Lung (tissue), 12 donors: ENCODE results near the gene DISP2. TPM values are rescaled to one million over a fixed set of nuclear protein-coding genes. Genes with fewer than 3 reads are reported as not detected.

ENCODE experiments used
- ATAC-seq: fragments of 200-7000 bp; cut with Tn5 transposase; one replicate; pipeline ENCODE4 v1.9.1; 2020; ENCODE audit warnings: moderate number of reproducible peaks; ENCODE audit not compliant: insufficient read depth, low FRiP score
- DNase-seq, 3 donors: peaks; one replicate each; pipeline ENCODE4 v3.0.0-alpha.2; 2013 to 2017
- H3K27ac ChIP-seq, 2 donors: one replicate each; pipeline ENCODE4 v1.5.1; 2013; ENCODE audit warnings: mild to moderate bottlenecking in 2 of 2, moderate library complexity in 2 of 2, control low read depth in 1 of 2, inconsistent platforms in 1 of 2, low read depth in 1 of 2, low read length in 1 of 2
- H3K27me3 ChIP-seq, 3 donors: one replicate each; pipeline ENCODE4 v1.5.1; 2013; ENCODE audit warnings: low read length in 2 of 3; ENCODE audit not compliant: control insufficient read depth in 3 of 3, insufficient read depth in 3 of 3
- H3K36me3 ChIP-seq, 4 donors: one replicate each; pipeline ENCODE4 v1.5.1; 2013; ENCODE audit warnings: low read length in 4 of 4, mild to moderate bottlenecking in 1 of 4, moderate library complexity in 1 of 4; ENCODE audit not compliant: control insufficient read depth in 4 of 4, insufficient read depth in 4 of 4
- H3K4me1 ChIP-seq, 5 donors: one replicate each; pipeline ENCODE4 v1.5.1; 2013; ENCODE audit warnings: low read length in 5 of 5, mild to moderate bottlenecking in 2 of 5, moderate library complexity in 1 of 5; ENCODE audit not compliant: control insufficient read depth in 5 of 5, insufficient read depth in 5 of 5
- H3K4me3 ChIP-seq: one replicate; pipeline ENCODE4 v1.5.1; 2013; ENCODE audit warnings: mild to moderate bottlenecking, control low read depth, moderate library complexity
- H3K9ac ChIP-seq, 2 donors: one replicate each; pipeline ENCODE4 v1.5.1; 2013; ENCODE audit warnings: low read length in 2 of 2, control low read depth in 1 of 2; ENCODE audit not compliant: insufficient read depth in 1 of 2
- H3K9me3 ChIP-seq, 4 donors: one replicate each; pipeline ENCODE4 v1.5.1; 2013; ENCODE audit warnings: low read length in 3 of 4, mild to moderate bottlenecking in 1 of 4, moderate library complexity in 1 of 4; ENCODE audit not compliant: control insufficient read depth in 4 of 4, insufficient read depth in 3 of 4
- WGBS, 2 donors: extraction: QIAGEN DNeasy Blood & Tissue Kit; methylation state at CpG; one replicate each; pipeline ENCODE4 v1.1.7; 2013; 5-methylcytosine and 5-hydroxymethylcytosine counted together
- polyA plus RNA-seq, 2 donors: library from polyadenylated mRNA; stranded (reverse); fragments of 200-250 nt; gene quantifications; one replicate each; pipeline ENCODE4 v1.2.1, GENCODE V29; 2013
- total RNA-seq, 2 donors: library from RNA; depleted of rRNA in 1 of 2; stranded (reverse); fragments of >200 nt in 1 of 2; gene quantifications; one replicate each; pipeline ENCODE4 v1.2.1, GENCODE V29; 2014 to 2021
- TF ChIP-seq, protein P1 (sequence below): IDR thresholded peaks from 2 replicates; pipeline ENCODE4 v1.5.1; 2012; ENCODE audit warnings: mild to moderate bottlenecking; ENCODE audit errors: control extremely low read depth, extremely low read depth
- donor health status: control.
- donor health status: control.
- donor health status: Bipolar disorder and iron deficiency.
- donor health status: healthy.
- donor health status: DM: yes; HTN: yes; CAD: no.

DISP2 gene
- total and polyA plus RNA-seq, 4 donors: 0.06 to 2.5 (median 0.76) TPM

DNA sequence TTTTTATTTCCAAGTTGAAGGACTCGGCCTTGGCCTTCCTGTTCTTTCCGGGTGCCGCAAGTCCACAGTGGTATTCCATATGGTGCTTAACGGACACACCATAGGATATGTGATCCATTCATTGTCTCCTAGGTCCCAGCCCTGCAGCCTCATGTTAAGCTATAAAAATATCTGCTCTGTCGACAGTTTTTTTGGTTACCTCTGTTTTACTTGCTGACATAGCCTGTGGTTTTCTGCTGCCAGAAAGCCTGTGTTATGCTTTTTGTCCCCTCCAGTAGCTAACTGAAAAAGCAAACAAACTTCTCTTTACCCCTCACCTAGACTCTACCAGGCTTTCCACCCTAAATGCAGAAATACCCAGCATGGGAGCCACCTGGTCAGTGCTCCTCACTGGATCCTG lies 29.3 kb upstream of the DISP2 start:
- H3K36me3 ChIP-seq: peaks cover 0 to 5% (median 0%) of the 10 kb centered on the region in 4 donors
- DNase-seq (no peak), ATAC-seq (no peak)
- H3K27me3 ChIP-seq: no peaks in the 10 kb centered on the region
- no peak overlapping the region for H3K9ac ChIP-seq
- no peaks in the 10 kb centered on the region for H3K9me3 ChIP-seq
- WGBS, 2 donors: 68 to 85% methylated on average over 5 of the region's 5 CpGs
- H3K4me3 ChIP-seq: no peak overlapping the region
- TF ChIP-seq, protein P1, sequence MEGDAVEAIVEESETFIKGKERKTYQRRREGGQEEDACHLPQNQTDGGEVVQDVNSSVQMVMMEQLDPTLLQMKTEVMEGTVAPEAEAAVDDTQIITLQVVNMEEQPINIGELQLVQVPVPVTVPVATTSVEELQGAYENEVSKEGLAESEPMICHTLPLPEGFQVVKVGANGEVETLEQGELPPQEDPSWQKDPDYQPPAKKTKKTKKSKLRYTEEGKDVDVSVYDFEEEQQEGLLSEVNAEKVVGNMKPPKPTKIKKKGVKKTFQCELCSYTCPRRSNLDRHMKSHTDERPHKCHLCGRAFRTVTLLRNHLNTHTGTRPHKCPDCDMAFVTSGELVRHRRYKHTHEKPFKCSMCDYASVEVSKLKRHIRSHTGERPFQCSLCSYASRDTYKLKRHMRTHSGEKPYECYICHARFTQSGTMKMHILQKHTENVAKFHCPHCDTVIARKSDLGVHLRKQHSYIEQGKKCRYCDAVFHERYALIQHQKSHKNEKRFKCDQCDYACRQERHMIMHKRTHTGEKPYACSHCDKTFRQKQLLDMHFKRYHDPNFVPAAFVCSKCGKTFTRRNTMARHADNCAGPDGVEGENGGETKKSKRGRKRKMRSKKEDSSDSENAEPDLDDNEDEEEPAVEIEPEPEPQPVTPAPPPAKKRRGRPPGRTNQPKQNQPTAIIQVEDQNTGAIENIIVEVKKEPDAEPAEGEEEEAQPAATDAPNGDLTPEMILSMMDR: no peak
- H3K27ac ChIP-seq: no peak overlapping the region
- peaks cover 26 to 44% (median 31%) of the 10 kb centered on the region in 5 donors for H3K4me1 ChIP-seq

DNA sequence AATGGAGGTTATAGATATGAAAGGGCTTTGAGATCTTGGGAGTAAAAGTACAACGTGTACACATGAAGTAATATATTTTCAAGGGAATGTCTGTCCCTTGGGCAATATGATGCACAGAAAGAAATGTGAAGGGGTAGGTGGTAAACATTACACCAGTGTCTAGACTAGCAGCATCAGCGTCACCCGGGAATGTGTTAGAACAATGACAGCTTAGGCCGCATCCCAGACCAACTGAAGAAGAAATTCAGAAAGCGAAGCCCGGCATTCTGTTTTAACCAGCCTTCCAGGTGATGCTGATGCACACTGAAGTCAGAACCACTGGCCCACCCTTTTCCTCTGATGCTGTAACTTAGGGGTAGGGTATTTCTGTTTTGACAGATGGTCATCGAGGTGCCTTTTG lies 28.2 kb upstream of the DISP2 start:
- ATAC-seq: no peak
- no peak for DNase-seq
- TF ChIP-seq, protein P1: no peak
- H3K36me3 ChIP-seq: peaks cover 0 to 5% (median 0%) of the 10 kb centered on the region in 4 donors
- peaks cover 30 to 53% (median 35%) of the 10 kb centered on the region in 5 donors for H3K4me1 ChIP-seq
- H3K9me3 ChIP-seq: no peaks in the 10 kb centered on the region
- H3K4me3 ChIP-seq: no peak overlapping the region
- WGBS, 2 donors: 80 to 92% methylated on average over 7 of the region's 7 CpGs
- peak overlapping the region in 1 of 2 donors; percentile 24 for H3K9ac ChIP-seq
- no peaks in the 10 kb centered on the region for H3K27me3 ChIP-seq
- H3K27ac ChIP-seq: peak overlapping the region; percentile 64 to 68

GRCh38 chr15:40330368-40330836 lies 27.6 kb upstream of the DISP2 start:
- Histone ChIP-seq H3K9me3 (no peaks in the 10 kb centered on the region), H3K36me3 (peaks cover 0 to 5% (median 2%) of the 10 kb centered on the region in 4 donors), H3K27me3 (no peaks in the 10 kb centered on the region), H3K4me3 (no peak overlapping the region), H3K27ac (peak overlapping the region; percentile 64 to 76), H3K4me1 (peaks cover 25 to 52% (median 41%) of the 10 kb centered on the region in 5 donors), H3K9ac (peak overlapping the region in 1 of 2 donors; percentile 24)
- WGBS, 2 donors: 47% methylated on average over 5 of the region's 5 CpGs
- peak; percentile 71 for ATAC-seq
- peak; percentile 82 to 92 (median 88) for DNase-seq
- TF ChIP-seq, protein P1: no peak

DNA sequence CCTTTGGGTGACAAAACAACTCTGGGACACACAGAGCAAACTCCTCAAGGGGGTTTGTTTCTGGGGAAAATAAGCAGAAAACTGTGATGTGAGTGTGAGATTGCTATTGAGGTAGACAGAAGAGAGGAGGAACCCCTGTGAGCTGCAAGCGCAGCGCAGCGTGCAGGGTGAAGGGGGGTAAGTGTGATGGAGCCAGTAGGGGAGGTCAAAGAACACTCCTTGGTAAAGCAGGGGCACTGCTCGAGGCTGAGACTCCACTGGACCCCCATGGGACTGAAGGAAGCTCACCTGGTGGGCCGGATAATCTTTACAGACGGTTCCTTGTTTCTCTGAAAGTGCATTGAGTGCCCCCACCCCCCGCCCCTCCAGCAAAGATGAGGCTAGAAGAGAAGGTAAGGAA lies 27.0 kb upstream of the DISP2 start:
- H3K4me1 ChIP-seq: peaks cover 21 to 53% (median 43%) of the 10 kb centered on the region in 5 donors
- ATAC-seq: no peak
- no peaks in the 10 kb centered on the region for H3K9me3 ChIP-seq
- peak overlapping the region; percentile 64 to 76 for H3K27ac ChIP-seq
- 93% methylated on average over 7 of the region's 7 CpGs for WGBS, 2 donors
- no peaks in the 10 kb centered on the region for H3K27me3 ChIP-seq
- DNase-seq: no peak
- no peak overlapping the region for H3K9ac ChIP-seq
- TF ChIP-seq, protein P1: no peak
- peaks cover 0 to 10% (median 3%) of the 10 kb centered on the region in 4 donors for H3K36me3 ChIP-seq
- no peak overlapping the region for H3K4me3 ChIP-seq
